NCI-H510A (cell line): ENCODE results near the gene SH3BP4.

Source experiments
- DNase-seq: peaks from one replicate; lab custom pipeline; 2025; lab: John Stamatoyannopoulos, UW

The SH3BP4 gene

DNA sequence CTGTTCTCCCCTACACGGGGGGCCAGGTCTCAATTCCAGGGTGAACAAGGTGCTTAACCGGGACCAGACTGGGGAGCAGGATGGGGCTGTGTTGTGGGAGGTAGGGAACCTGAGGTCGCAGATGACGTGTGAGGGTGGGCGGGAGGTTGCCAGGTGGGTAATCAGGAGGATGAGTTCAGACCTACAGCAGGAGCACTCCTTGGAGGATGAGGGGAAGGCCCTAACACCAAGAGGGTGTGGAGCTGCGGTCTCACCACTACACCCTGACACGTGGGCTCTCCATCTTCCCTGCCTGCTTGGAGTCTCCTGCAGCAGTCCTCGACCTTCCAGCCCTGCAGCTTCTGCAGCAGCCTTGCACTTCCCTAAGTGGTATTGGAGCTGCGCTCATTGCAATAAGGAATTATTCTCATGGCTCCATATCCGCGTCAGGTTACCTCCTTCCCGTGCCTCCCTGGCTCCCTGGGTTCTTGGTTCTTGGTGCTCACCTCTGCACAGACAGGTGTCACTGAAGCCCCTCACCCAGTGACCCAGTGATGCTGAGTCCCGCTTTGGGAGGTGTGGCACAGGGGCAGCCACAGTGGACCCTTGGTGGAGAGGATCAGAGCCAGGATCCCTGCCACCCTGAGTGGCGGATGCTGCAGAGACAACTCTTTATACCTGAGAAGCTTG lies 15.5 kb downstream of the SH3BP4 start:
- DNase-seq, result no peak

DNA sequence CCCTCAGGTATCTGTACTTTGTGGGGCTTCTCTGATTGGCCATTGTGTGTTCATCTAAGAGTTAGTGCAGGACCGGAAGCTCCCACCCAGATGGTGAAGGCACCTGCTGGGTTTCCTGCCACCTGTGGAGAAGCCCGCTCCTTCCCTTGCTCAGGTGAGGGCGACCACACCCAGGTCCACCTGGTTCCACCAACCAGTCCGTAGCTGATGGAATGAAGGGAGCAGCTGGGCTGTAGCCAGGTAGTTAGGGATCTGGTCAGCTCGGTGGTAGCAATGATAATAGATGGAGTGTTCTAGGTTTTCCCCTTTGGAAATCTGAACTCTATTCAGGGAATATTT lies 16.0 kb downstream of the SH3BP4 start:
- no peak for DNase-seq

DNA sequence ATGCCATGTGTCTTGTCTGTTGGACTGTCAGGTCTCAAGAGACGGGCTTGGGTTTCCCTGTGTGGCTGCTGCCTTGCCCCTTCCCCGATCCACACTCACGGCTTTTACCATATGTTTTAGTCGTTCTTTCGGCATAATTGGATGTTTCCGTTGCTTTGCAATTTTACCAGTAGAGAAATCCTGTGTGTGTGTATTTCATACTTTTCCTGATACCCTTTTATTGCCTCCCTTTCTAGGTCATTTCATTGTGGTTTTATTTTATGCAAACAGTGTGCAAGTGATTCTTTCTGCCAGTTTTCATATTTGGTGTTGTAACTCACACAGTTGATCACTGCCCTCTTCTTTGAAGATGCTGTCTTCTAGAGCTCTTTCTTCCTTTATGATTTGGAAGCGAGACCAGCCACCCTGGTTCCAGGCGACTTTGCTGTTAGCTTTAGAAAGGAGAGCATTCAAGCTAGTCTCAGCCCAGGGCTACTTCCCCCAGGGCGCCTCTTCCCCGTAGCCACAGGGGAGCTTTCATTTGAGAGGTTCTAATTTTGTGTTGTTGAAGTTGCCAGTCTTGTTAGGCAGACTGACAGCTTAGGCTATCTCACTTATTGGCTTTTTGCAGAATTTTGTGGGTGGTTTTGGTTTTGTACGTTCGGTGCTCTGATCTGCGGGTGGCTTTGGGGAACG lies 17.0 kb downstream of the SH3BP4 start:
- DNase-seq, result no peak

DNA sequence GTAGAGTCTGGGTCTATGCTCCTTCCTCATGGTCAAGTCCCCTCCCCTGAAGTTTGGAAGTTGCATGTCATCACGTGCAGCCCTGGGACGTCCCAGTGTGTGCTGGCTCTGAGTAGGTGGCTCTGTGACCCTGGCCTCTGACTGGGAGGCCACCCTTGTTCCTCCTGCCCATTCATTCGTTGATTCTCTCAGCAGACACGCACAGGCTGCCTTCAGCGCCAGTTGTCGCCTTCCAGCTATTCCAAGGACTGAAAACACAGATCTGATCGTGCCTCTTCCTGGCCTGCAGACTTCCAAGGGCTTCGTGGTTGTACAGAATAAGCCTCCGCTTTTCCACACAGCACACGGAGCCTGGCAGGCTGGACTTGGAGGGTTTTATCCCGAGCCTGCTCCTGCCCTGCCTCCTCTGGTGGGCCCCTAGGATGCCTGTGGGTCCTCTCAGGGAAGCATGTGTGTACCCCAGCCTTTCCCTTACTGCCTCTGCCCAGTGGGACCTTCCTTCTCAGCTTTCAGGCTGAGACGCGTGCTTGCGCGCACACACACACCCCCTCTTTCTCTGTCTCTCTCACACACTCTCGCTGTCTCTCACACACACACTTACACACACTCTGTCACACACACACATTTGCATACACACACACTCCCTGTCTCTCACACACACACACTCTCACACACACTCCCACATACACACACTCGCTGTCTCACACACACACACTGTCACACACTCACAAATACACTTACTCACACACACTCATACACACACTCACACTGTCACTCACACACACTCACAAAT lies 17.7 kb downstream of the SH3BP4 start:
- no peak for DNase-seq

DNA sequence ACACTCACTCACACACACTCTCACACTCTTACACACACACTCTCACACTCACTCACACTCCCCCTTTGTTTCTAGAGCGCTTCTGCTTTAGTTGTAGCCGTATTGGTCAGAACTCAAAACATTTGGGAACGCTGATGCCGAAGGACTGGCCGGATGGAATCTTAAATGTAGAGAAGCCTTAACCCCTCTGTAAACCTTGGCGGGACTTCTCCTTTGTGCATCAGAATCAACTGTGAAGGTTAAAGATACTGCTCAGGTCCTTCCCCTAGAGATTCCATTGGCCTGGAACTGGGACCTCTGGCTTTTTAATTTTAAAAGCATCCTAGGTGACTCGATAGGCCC lies 18.3 kb downstream of the SH3BP4 start:
- DNase-seq, result no peak

DNA sequence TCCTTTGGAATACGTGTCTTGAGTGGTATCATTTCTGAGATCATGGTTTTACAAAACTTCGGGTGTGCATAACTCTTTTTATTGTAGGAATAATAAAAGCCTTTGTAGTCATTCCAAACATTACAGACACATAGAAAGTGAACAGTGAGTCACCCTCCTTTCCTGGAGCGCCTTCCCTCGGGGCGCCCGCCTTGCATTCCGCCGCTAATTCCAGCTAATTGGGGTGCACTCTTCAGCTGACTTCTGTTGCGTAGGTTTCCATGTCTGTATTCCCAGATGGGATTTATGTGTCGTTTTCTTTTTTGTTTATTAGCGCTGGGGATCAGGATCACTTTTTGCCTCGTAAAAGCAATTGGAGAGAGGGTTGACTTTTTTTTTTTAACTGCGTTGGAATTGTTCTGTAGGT lies 18.7 kb downstream of the SH3BP4 start:
- no peak for DNase-seq

DNA sequence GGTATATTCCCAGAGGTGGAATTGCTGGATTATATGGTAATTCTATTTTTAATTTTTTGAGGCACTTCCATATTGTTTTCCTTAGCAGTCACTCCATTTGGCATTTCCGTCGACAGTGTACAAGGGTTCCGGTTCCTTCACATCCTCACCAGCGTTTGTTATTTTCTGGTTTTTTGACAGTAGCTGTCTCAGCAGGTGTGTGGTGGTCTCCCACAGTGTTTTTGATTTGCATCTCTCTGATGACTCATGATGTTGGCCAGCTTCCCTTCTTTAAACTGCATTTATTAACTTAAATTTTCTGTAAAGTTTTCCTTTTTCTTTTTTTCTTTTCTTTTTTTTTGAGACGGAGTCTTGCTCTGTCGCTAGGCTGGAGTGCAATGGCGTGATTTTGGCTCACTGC lies 19.7 kb downstream of the SH3BP4 start:
- DNase-seq, result no peak

DNA sequence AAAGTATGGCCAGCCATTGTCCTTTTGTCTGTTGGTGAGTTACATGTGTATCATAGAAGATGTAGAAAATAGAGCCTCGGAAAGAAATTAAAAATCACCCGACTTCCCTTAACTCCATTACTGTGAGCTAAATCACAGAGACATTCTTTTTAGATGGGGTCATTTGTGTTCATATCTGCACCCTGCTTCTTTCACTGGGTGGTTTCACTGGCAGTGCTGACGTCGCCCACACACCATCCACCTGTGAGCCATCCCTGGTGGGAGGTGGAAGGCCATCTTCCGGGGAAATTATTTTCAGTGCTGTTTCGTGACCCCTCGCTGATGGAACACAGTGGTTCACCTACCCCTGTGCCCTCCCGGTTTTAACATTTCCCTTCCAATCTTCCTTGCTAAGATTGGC lies 21.2 kb downstream of the SH3BP4 start:
- no peak for DNase-seq

DNA sequence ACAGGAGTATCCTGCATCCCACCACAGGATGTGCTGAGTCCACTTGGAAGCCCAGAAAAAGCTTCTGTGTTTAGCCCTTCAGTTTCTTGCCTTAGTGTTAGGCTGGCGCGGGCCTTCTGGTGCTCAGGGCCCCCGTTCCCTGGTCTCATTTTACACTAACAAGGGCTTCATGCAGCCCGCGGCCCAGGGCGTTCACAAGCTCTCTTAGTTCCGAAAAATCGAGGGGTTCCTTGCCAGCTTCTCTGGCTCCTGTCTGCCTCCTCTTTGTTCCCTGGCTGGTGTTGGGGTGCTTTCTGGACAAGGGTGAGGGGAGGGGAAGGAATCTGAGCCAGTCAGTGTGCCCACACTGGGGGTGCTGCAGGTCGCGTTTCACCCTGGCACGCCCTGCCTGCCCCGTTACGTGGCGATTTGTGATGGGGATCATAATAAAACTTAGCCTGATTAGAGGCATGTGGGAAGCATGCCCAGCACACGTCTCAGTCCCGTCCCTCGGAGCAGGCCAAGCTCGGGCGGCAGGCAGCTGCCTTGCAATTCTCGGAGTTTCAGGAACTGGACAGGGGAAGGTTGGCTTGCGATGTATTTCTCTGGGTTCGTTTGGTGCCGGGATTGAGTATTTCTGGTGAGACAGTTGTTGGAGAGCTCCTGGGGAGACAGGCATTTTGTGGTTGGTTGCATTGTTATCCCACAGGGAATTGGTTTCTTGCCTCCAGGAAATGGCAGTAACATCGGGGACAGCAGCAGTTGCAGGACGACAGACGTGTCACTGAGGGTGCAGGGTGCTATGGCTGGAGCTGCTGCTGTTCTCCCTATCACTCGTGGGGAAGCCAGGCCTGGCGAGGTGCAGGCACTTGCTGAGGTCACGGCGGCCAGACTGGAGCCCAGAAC lies 22.9 kb downstream of the SH3BP4 start:
- DNase-seq, result no peak

DNA sequence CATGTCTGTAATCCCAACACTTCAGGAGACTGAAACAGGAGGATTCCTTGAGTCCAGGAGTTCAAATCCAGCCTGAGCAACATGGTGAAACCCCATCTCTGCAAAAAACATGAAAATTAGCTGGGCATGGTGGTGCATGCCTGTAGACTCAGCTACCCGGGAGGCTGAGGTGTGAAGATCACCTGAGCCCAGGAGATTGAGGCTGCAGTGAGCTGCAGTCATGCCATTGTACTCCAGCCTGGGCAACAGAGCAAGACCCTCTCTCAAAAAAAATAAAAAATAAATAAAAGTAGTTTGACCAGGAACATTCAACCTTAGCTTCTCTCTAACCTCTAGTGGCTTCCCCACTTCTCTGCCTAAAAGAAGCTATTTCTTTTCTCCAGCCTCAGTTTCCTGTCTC lies 23.8 kb downstream of the SH3BP4 start:
- no peak for DNase-seq

DNA sequence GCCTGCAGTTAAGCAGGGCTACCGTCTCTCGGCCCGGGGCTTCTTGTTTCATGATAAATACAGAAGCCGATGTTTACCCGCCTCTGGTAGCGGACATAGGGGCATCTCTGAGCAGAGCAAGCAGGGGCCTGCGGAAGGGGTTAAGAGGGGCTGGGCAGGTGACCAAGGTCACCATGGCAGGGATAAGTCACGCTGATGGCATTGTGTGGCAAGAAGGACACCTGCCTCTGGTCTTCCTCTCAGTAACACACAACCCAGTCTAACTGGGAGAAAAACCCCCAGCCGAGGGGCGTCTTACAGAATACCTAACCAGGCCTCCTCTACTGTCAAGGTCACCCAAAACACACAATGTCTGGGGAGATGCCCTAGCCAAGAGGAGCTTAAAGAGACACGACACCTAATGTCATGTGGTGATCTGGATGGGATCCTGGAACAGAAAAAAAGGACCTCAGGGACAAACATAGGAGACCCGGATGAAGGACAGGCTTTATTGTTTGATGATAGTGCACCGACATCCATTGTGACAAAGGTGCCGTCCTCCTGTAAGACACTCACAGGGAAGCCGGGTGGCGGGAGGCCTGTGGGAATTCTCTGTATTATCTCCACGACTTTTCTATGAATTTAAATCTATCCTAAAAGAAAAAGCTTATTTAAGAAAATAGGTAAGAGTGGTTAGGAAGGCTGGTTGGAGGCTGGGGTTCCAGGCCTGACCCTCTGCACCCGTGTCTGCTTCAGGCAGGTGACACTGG lies 24.8 kb downstream of the SH3BP4 start:
- no peak for DNase-seq

DNA sequence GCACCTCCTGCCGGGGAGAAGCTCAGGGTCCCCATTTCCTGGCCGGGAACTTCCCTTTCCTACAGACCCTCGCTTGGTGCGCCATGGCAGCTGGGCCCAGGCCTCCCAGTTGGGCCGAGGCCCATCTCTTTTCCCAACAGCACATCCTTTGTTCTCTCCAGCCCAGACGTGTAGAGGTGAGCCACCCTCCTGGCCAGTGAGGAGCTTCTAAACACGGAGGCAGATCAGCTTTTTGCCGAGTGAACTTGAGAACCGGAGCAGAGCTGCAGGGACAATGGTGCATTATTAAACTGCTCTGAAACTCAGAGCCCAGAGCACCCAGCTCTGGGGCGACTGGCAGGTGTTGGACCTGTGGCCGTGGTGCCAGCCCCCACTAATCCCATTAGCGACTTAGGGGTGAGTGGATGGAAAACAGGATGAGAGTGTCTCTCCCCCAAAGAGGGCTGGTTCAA lies 25.4 kb downstream of the SH3BP4 start:
- DNase-seq, result no peak

DNA sequence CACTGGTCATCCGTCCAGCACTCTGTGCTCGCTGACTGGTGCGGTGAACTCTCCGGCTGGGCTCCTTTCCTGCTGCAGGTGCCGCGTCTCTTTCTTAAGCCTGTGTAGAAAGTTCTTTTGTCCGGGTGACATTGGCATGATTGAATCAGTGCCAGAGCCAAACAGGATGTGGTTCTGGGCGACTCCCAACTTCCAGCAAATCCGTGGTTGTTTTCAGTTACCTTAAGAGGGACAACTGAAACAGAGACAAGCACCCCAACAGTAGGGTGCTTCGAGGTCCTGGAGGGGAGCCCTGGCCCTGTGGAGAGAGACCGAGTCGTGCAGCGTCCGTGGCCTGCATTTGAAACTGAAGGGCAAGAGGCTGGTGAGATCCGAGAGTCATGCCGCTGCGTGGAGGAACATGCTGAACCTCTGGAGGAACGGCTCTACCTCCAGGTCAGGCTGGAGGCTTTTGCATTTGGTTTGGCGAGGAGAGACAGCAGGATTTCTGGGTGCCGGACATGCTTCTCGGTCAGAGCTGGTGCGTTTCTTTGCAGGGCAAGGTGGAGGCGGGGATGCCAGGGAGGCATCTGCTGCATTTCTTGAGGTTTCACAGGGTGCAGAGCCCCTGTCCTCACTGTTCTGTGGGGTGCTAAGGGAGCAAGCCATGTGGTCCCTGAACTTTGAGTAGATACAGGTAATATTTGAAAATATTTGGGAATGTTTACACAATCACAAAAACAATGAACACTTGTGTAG lies 26.8 kb downstream of the SH3BP4 start:
- DNase-seq, result no peak

DNA sequence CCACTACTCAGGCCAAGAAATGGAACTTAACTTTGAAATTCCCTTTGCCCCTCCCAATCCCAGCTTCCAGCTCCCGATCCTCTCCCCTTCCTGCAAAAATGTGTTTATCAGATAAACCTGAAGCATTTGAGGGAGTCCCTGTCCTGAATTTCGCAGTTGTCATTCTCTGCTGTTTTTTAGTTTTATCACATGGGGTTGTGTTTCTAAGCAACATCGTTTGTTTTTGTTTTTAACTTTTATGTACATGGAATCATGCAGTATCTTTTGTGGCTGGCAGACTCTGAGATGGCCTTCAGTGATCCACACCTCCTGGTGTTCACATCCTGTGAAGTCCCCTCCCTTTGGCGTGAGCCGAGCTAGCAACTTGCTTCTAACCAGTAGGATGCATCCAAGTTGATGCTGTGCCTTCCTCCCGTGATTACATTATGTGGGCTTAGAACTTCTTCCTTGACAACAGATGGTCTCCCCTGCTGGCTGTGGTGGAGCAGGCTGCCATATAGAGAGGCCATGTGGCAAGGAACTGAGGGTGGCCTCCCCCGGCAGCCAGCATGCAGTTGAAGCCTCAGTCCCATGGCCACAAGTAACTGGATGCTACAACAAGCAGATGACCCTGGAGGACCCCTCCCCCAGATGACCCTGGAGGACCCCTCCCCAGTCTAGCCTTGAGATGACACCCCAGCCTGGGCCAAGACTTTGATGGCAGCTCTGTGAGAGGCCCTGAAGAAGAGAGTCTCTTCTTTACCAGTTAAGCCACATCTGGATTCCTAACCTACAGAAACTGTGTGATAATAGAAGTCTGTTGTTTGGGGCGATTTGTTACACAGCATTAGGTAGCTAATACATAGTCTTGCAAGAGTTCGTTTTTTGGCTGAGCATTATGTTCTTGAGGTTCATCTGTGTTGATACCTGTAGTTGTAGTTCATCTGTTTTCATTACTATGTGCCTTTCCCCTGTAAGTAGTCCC lies 27.7 kb downstream of the SH3BP4 start:
- DNase-seq, result no peak

DNA sequence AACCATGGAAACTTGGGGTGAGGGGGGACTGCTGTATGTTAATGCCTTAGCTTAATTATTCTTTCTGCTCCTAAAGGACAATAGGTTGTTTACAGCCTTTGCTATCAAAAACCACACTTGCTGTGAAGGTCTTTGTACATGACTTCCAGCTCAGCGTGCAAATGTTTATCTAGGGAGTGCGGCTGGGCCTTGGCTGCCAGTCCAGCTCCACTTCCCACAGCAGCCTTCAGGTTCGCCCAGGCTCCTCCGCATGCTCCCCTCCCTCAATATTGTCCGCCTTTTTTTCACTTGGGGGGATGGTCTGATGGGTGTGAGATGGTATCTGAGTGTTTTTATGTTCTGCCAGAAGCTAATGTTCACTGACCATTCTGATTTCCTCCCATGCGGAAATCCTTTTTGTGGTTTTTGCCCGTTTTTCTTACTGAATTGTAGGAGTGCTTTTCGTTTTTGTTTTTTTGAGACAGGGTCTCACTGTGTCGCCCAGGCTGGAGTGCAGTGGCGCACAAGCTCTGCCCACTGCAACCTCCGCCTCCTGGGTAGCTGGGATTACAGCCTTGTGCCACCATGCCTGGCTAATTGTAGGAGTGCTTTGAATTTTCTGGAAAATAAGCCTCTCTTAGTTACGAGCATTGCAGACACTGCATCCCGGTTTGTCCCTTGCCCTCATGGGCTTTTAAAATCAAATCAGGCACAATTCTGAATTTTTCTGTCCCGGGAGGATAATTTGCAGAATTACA lies 28.8 kb downstream of the SH3BP4 start:
- DNase-seq, result no peak

DNA sequence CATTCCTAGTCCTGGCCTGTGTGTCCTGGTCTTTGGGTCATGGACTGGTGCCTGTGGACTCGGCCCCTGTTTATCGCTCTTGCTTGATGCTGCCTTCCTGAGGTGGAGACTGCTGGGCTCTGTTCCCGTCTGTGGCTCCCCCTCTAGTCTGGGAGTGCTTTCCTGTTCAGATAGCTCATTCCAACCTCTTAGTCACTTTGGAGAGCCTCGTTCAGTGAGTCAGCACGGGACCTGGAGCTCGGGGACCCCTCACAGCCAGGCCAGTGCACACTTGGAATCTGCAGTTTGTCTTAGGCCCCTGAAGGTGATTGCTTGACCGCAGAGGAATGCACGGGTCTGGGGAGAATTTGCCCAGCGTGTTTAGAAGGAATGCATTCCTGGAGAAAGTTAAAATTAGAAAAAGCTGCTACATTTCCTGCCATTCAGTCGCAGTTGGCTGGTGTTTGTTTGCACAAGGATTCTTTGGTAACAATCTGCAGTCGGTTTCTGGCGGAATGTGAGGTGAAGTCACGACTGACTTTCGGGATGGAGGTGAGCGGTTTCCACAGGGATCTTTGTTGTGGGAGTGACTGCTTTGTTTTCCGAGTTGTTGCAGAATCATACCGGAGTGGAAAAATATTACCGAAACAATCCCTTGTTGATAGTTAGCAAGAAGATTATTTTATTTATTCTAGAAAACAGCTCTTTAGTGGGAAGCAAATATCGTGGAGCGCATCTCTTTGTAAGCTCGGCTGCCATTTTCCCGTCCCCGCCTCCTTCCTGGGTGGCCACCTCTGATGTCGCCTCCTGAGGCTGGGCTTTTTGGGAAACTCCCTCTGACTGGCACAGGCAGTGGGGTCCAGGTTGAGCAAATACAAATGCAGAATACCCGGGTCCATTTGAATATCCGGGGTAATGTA lies 29.6 kb downstream of the SH3BP4 start:
- no peak for DNase-seq

DNA sequence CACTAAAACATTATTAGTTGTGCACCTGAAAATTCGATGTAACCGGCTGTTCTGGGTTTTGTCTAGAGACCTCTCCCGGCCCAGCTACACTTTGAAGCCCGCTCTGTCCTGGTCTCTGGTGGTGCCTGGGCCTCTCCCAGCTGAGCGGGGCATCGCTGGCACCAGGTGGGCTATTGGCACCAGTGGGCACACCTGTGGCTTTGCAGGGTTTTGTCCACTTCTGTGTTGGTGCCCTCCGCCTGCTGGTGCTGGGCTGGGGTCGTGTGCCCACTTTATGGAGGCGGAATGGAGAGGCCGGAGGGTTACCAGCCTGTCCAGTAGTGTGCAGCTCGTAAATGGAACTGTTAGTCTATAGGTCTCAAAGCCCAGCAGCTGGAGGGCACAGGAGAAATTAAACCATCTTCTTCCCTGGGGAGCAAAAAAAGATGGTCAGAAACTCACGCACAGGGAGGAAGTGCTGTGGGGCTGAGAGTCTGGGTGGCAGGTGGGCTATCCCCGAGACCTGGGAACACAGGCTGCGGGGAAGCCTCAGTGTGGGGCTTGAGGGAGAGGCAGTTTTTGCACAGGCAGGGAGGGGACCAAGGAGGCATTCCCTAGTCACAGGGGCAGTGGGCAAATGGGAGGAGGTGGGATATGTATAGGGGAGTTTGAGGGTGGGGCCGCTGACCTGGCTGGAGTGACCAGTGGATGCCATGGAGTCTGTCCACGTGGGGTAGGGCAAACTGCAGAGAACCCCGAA lies 30.4 kb downstream of the SH3BP4 start:
- no peak for DNase-seq
